NT2/D1 (cell line): Measurements from ENCODE around the gene EIF4E3.

ENCODE experiments used
- SUZ12 ChIP-seq: IDR thresholded peaks from 2 replicates; pipeline ENCODE4 v1.6.1; 2011; ENCODE audit not compliant: insufficient read length, insufficient read depth; ENCODE audit errors: extremely low read depth
- YY1 ChIP-seq: IDR thresholded peaks from 2 replicates; pipeline ENCODE4 v1.6.1; 2011; ENCODE audit not compliant: insufficient read length, insufficient read depth

DNA sequence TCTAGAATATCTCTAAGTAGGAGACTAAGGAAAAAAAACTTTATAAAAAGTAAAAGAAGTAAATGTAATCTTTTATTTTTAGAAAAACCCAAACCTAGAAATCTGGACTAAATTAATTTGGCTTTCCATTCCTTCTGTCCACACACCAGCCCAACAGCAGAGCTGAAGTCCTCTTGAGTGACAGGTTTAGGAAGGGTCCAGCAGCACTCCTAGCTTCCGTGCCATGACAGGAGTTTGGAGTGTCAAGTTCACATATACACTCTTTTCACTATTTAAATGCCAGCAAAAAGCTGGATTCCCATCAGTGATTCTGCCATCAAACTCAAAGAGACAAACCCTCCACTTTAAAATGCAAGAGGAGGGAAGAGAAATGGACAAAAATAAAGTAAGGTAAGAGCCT, 46.7 kb upstream of the EIF4E3 start:
- TF ChIP-seq YY1 (no peak), SUZ12 (no peak)
